MM.1S (cell line): ENCODE measurements around the gene CALD1.

ENCODE experiments used
- CTCF ChIP-seq: fragments of 300-600 bp; sonication (generic); IDR thresholded peaks from 2 replicates; pipeline ENCODE4 v1.5.1; 2016; ENCODE audit warnings: antibody characterized with exemption, low read length, mixed read lengths
- EZH2 ChIP-seq: fragments of 300-600 bp; sonication (generic); optimal IDR thresholded peaks from 2 replicates; pipeline ENCODE3; 2017; ENCODE audit warnings: low read depth, mild to moderate bottlenecking, antibody characterized with exemption, low read length, mixed read lengths

DNA sequence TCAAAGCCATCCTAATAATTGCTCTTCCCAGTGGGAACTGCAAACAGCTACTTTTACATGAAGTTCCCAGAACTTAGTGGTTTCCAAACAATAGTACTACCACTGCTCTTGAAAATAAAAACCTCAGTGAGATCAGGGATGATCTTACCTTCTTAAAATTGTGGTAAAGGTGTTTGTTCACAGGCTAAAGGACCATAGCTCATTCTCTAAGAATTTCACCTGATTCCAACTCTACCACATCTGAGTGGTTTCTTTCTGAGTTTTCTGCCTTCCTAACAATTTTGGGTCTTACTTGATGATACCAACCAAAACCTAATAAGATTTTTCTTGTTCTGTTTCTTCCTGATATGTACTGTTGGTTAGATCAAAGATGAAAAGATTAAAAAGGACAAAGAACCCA, 161.3 kb downstream of the CALD1 start:
- TF ChIP-seq CTCF (no peak), EZH2 (no peak)
